ENCODE data around the gene EHD4. TPM values are rescaled to one million over a fixed set of nuclear protein-coding genes. Genes with fewer than 3 reads are reported as not detected.

The EHD4 gene
- total RNA-seq, 2 donors from 2014 or later: 18.4 to 22.6 TPM

DNA sequence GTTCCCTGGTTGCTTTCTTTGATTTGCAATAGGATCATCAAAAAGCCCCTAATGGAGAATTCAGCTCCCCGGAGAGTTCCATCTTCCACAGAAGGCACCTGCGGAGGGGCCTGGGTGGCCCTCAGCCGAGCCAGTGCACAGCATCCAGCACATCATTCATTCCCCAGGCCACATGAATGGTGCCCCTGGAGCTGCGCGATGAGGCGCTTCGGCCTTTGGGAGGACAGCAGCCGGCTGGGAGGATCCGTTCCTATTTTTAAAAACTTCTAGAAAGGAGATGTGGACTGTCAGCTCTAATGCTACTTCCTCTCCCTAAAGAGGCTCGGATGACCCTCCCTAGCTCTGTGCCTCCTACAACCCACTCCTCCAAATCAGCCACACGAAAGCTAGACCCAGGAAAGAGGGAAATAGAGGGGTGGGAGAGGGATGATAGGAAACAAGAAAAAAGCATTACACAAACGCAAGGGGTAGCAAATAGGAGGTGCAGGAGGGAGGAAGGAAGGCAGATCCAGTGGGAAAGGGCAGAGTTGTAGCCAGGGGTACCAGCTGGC, 20.3 kb downstream of the EHD4 start:
- Histone ChIP-seq H3K27ac (no peak overlapping the region), H3K9me3 (no peaks in the 10 kb centered on the region), H3K4me1 (replicated peaks) (no peaks in the 10 kb centered on the region), H3K4me3 (no peak overlapping the region), H3K36me3 (peaks cover 0 to 8% of the 10 kb centered on the region in 2 donors), H3K27me3 (replicated peaks; ENCODE audit: insufficient read depth) (no peaks in the 10 kb centered on the region)
- WGBS: 95% methylated on average over 12 of the region's 12 CpGs
- no peak for DNase-seq (ENCODE audit: low spot score)
- TF ChIP-seq POLR2AphosphoS5 (IDR thresholded peaks at IDR 0.05) (no peak), POLR2A (IDR thresholded peaks at IDR 0.05) (no peak)
- TF ChIP-seq, protein P1, sequence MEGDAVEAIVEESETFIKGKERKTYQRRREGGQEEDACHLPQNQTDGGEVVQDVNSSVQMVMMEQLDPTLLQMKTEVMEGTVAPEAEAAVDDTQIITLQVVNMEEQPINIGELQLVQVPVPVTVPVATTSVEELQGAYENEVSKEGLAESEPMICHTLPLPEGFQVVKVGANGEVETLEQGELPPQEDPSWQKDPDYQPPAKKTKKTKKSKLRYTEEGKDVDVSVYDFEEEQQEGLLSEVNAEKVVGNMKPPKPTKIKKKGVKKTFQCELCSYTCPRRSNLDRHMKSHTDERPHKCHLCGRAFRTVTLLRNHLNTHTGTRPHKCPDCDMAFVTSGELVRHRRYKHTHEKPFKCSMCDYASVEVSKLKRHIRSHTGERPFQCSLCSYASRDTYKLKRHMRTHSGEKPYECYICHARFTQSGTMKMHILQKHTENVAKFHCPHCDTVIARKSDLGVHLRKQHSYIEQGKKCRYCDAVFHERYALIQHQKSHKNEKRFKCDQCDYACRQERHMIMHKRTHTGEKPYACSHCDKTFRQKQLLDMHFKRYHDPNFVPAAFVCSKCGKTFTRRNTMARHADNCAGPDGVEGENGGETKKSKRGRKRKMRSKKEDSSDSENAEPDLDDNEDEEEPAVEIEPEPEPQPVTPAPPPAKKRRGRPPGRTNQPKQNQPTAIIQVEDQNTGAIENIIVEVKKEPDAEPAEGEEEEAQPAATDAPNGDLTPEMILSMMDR (IDR thresholded peaks at IDR 0.05): no peak
- intact Hi-C loops (cut with DNase I): no loop called here

DNA sequence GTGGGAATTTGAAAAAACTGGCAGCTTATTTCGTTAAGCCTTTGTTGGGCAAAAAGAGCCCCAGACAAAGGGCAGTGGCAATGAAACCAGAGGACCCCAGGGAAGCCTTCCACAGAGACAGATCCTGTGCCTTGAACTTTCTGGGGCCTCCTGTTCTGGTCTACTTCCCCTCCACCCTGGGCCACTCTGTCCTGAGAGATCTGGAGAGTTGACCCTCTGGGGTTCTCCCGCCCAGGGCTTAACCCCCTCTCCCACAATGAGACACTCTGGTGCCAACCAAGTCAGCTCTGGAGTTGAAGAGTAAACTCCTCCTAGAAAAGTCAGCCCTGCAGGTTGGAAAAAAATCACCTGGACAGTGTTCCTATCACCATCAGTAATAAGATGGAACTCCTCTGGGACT, 20.8 kb downstream of the EHD4 start:
- WGBS: 48% methylated on average over 2 of the region's 2 CpGs
- Histone ChIP-seq H3K36me3 (peaks cover 0 to 8% of the 10 kb centered on the region in 2 donors), H3K27me3 (replicated peaks; ENCODE audit: insufficient read depth) (no peaks in the 10 kb centered on the region), H3K27ac (no peak overlapping the region), H3K4me1 (replicated peaks) (no peaks in the 10 kb centered on the region), H3K4me3 (no peak overlapping the region), H3K9me3 (no peaks in the 10 kb centered on the region)
- intact Hi-C loops (cut with DNase I): no loop called here
- DNase-seq (ENCODE audit: low spot score): no peak
- TF ChIP-seq, protein P1 (IDR thresholded peaks at IDR 0.05): no peak
- TF ChIP-seq POLR2A (IDR thresholded peaks at IDR 0.05) (no peak), POLR2AphosphoS5 (IDR thresholded peaks at IDR 0.05) (no peak)

DNA sequence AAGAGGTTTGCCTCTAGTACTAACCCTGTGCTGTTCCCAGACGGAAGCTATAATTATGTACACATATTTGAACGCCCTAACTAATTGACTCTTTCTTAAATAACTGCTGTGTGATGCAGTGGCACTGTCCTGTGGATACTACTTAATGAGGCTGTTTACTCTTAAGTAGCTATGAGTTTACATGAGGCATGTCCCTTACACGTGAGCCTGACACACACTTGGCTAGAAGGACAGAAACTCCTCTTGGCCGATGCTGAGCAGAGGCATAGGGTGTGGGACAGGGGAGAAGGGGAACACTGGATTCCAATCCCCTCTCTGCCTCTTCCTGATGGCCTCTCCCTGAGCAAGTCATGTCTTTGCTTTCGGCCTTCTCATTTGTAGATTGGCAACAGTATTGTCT, 21.9 kb downstream of the EHD4 start:
- no peak for TF ChIP-seq POLR2AphosphoS5 (IDR thresholded peaks at IDR 0.05)
- TF ChIP-seq POLR2A (IDR thresholded peaks at IDR 0.05): no peak
- TF ChIP-seq, protein P1 (IDR thresholded peaks at IDR 0.05): no peak
- Histone ChIP-seq H3K36me3 (peaks cover 0 to 8% of the 10 kb centered on the region in 2 donors), H3K4me1 (replicated peaks) (no peaks in the 10 kb centered on the region), H3K4me3 (no peak overlapping the region), H3K27me3 (replicated peaks; ENCODE audit: insufficient read depth) (no peaks in the 10 kb centered on the region), H3K27ac (no peak overlapping the region), H3K9me3 (no peaks in the 10 kb centered on the region)
- no peak for DNase-seq (ENCODE audit: low spot score)
- 57% methylated on average over 5 of the region's 5 CpGs for WGBS
- intact Hi-C loops (cut with DNase I): no loop called here

DNA sequence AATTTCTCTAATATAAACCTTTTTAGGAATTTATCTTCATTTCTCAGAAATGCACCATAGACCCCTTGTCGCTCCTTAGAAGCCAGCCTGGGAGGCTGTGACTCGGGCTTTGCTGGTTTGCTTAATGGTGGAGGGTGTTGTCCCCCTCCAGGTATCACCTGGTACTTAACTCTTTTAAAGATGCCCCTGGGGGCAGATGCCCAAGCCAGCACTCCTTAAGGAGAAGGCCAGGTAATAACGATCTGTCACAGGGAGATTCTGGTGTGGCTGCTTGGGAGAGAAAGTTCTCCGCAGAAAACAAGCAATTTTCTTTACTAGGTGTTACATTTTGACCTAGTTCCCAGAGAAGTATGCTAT, 22.3 kb downstream of the EHD4 start:
- no peaks in the 10 kb centered on the region for H3K27me3 ChIP-seq (replicated peaks; ENCODE audit: insufficient read depth)
- peaks cover 0 to 8% of the 10 kb centered on the region in 2 donors for H3K36me3 ChIP-seq
- no peak for TF ChIP-seq POLR2AphosphoS5 (IDR thresholded peaks at IDR 0.05)
- TF ChIP-seq, protein P1 (IDR thresholded peaks at IDR 0.05): no peak
- no peak for TF ChIP-seq POLR2A (IDR thresholded peaks at IDR 0.05)
- no peaks in the 10 kb centered on the region for H3K9me3 ChIP-seq
- intact Hi-C loops (cut with DNase I): no loop called here
- H3K4me3 ChIP-seq: no peak overlapping the region
- H3K4me1 ChIP-seq (replicated peaks): no peaks in the 10 kb centered on the region
- no peak for DNase-seq (ENCODE audit: low spot score)
- 71% methylated on average over 4 of the region's 4 CpGs for WGBS
- H3K27ac ChIP-seq: no peak overlapping the region

DNA sequence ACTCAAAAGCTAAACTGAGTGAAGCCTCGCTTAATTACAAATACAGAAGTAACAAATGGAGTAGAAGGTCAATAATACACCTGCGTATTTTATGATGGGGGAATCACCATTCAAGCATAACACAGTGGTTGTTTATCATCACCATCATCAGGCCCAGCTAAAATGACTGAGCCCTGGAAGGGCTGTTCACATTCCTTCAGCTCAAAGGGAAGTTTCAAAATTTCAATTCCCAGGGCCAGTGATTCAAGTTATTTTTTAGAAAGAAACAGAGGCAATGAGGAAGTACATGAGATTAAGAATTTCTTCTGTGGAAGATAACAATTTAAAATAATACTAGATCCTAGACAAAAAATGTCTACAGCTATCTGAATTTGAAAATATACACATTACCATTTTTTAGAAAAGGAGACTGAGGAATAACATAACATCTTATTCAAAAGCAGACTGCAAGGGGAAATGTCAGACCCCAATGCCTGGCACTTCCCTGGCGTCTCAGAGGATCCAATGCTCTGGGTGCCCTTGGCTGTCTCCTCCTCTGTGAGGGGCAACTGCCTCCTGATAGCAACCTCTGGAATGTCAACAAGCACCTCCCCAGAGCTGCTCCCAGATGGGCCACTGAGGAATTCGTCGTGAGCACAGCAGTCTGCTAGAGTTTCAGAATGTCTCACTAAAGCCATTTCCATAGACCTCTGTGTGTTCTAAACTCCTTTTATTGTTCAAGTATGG, 22.8 kb downstream of the EHD4 start:
- peaks cover 0 to 8% of the 10 kb centered on the region in 2 donors for H3K36me3 ChIP-seq
- DNase-seq (ENCODE audit: low spot score): no peak
- no peaks in the 10 kb centered on the region for H3K9me3 ChIP-seq
- H3K4me1 ChIP-seq (replicated peaks): no peaks in the 10 kb centered on the region
- H3K27ac ChIP-seq: no peak overlapping the region
- WGBS: 83% methylated on average over 5 of the region's 5 CpGs
- H3K27me3 ChIP-seq (replicated peaks; ENCODE audit: insufficient read depth): no peaks in the 10 kb centered on the region
- TF ChIP-seq, protein P1 (IDR thresholded peaks at IDR 0.05): no peak
- TF ChIP-seq POLR2A (IDR thresholded peaks at IDR 0.05) (no peak), POLR2AphosphoS5 (IDR thresholded peaks at IDR 0.05) (no peak)
- H3K4me3 ChIP-seq: no peak overlapping the region
- intact Hi-C loops (cut with DNase I): no loop called here
